Upper lobe of left lung (tissue), 6 donors: ENCODE measurements around the gene KBTBD12. TPM values are rescaled to one million over a fixed set of nuclear protein-coding genes. Genes with fewer than 3 reads are reported as not detected.
"Not testable (repeated sequence)": the region's sequence is repeated elsewhere in the genome, so short reads cannot be mapped to it uniquely, and the experiment has no call there.

Experiments
- ATAC-seq, 2 donors: fragments of 200-7000 bp; cut with Tn5 transposase; one replicate each; pipeline ENCODE4 v1.9.1; 2022; ENCODE audit warnings: mild to moderate bottlenecking in 2 of 2, moderate library complexity in 2 of 2; ENCODE audit not compliant: low FRiP score in 2 of 2
- DNase-seq, 2 donors: peaks; one replicate each; pipeline ENCODE4 v3.0.0-alpha.2; 2019 to 2020
- H3K27ac ChIP-seq, 4 donors: fragments of 200-600 bp; sonication (generic); one replicate each; pipeline ENCODE4 v1.5.1; 2016 to 2019
- H3K27me3 ChIP-seq, 4 donors: fragments of 200-600 bp; sonication (generic); one replicate each; pipeline ENCODE4 v1.5.1; 2017 to 2019
- H3K36me3 ChIP-seq, 4 donors: fragments of 200-600 bp; sonication (generic); one replicate each; pipeline ENCODE4 v1.5.1; 2016 to 2019
- H3K4me1 ChIP-seq, 4 donors: fragments of 200-600 bp; sonication (generic); one replicate each; pipeline ENCODE4 v1.5.1; 2018 to 2019
- H3K4me3 ChIP-seq, 4 donors: fragments of 200-600 bp; sonication (generic); one replicate each; pipeline ENCODE4 v1.5.1; 2017 to 2019; ENCODE audit warnings: mild to moderate bottlenecking in 2 of 4, moderate library complexity in 1 of 4
- H3K9me3 ChIP-seq, 4 donors: fragments of 200-600 bp; sonication (generic); one replicate each; pipeline ENCODE4 v1.5.1; 2018 to 2019
- CTCF ChIP-seq, 6 experiments: fragments of 450-650 bp in 4 of 6; fragments of 200-600 bp in 2 of 6; sonication (generic) in 2 of 6; IDR thresholded peaks; one replicate each; pipeline ENCODE4 v1.5.1; 2016 to 2019; ENCODE audit warnings: antibody characterized with exemption in 6 of 6
- EP300 ChIP-seq, 4 donors: sonication (generic); formaldehyde crosslinking; IDR thresholded peaks; one replicate each; pipeline ENCODE4 v1.5.1; 2017; ENCODE audit warnings: antibody characterized with exemption in 4 of 4, control low read depth in 2 of 4
- POLR2A ChIP-seq, 4 donors: fragments of 450-650 bp; IDR thresholded peaks; one replicate each; pipeline ENCODE4 v1.5.1; 2016 to 2017; ENCODE audit warnings: antibody characterized with exemption in 4 of 4, mild to moderate bottlenecking in 2 of 4
- POLR2AphosphoS5 ChIP-seq, 2 donors: sonication (generic); formaldehyde crosslinking; IDR thresholded peaks; one replicate each; pipeline ENCODE4 v1.5.1; 2017; ENCODE audit warnings: antibody characterized with exemption in 2 of 2
- WGBS, 2 donors: methylation state at CpG; one replicate each; pipeline ENCODE4 v1.1.5; 2017 to 2018; 5-methylcytosine and 5-hydroxymethylcytosine counted together
- total RNA-seq, 6 donors: library from RNA; depleted of rRNA in 4 of 6; stranded (reverse); fragments of >200 nt in 4 of 6; gene quantifications; one replicate each; pipeline versions ENCODE4 v1.1.0 to v1.2.1, GENCODE V29; 2016 to 2021
- donor health status: DM: no; HTN: no; CAD: no; lungs with moderate emphysema.
- donor health status: DM: no; HTN: yes; CAD: no; lungs with severe emphysema.

Gene KBTBD12
- total RNA-seq, 6 donors from 2014 or later, result 0.37 to 2.1 (median 0.71) TPM

GRCh38 chr3:127900536-127900935 lies 14.5 kb upstream of the KBTBD12 start:
- Histone ChIP-seq H3K36me3 (no peaks in the 10 kb centered on the region), H3K27me3 (no peaks in the 10 kb centered on the region), H3K9me3 (no peaks in the 10 kb centered on the region), H3K4me1 (no peaks in the 10 kb centered on the region), H3K4me3 (no peak overlapping the region), H3K27ac (no peak overlapping the region)
- 93% methylated on average over 5 of the region's 5 CpGs for WGBS, 2 donors
- ATAC-seq, result no peak
- no peak for TF ChIP-seq EP300 (IDR thresholded peaks at IDR 0.05)
- no peak for TF ChIP-seq POLR2AphosphoS5 (IDR thresholded peaks at IDR 0.05)
- no peak for TF ChIP-seq POLR2A (IDR thresholded peaks at IDR 0.05)
- no peak for TF ChIP-seq CTCF (IDR thresholded peaks at IDR 0.05)
- DNase-seq, result no peak

- Histone ChIP-seq H3K9me3 (no peaks in the 10 kb centered on the region), H3K36me3 (no peaks in the 10 kb centered on the region), H3K27ac (no peak overlapping the region), H3K4me3 (no peak overlapping the region), H3K27me3 (no peaks in the 10 kb centered on the region), H3K4me1 (no peaks in the 10 kb centered on the region)
- 88 to 89% methylated on average over 6 of the region's 6 CpGs for WGBS, 2 donors
- TF ChIP-seq EP300 (IDR thresholded peaks at IDR 0.05) (no peak), CTCF (IDR thresholded peaks at IDR 0.05) (no peak), POLR2AphosphoS5 (IDR thresholded peaks at IDR 0.05) (no peak), POLR2A (IDR thresholded peaks at IDR 0.05) (no peak)
- ATAC-seq, result no peak
- DNase-seq, result no peak
Observed at GRCh38 chr3:127902486-127902885, 12.5 kb upstream of the KBTBD12 start.

GRCh38 chr3:127903611-127904375 lies 11.2 kb upstream of the KBTBD12 start:
- TF ChIP-seq POLR2AphosphoS5 (IDR thresholded peaks at IDR 0.05) (no peak), POLR2A (IDR thresholded peaks at IDR 0.05) (no peak), EP300 (IDR thresholded peaks at IDR 0.05) (no peak), CTCF (IDR thresholded peaks at IDR 0.05) (no peak)
- no peak overlapping the region for H3K27ac ChIP-seq
- no peaks in the 10 kb centered on the region for H3K9me3 ChIP-seq
- WGBS, 2 donors, result 80 to 85% methylated on average over 6 of the region's 6 CpGs
- no peaks in the 10 kb centered on the region for H3K36me3 ChIP-seq
- DNase-seq (no peak), ATAC-seq (no peak)
- no peaks in the 10 kb centered on the region for H3K4me1 ChIP-seq
- no peaks in the 10 kb centered on the region for H3K27me3 ChIP-seq
- H3K4me3 ChIP-seq, result no peak overlapping the region

GRCh38 chr3:127905556-127905955 lies 9.5 kb upstream of the KBTBD12 start:
- H3K27me3 ChIP-seq, result no peaks in the 10 kb centered on the region
- TF ChIP-seq POLR2AphosphoS5 (IDR thresholded peaks at IDR 0.05), result no peak
- TF ChIP-seq CTCF (IDR thresholded peaks at IDR 0.05), result no peak
- no peak for TF ChIP-seq EP300 (IDR thresholded peaks at IDR 0.05)
- H3K36me3 ChIP-seq, result no peaks in the 10 kb centered on the region
- H3K4me1 ChIP-seq, result peaks cover 0 to 4% (median 0%) of the 10 kb centered on the region in 4 donors
- no peak overlapping the region for H3K27ac ChIP-seq
- no peak for ATAC-seq
- WGBS, 2 donors, result 75 to 83% methylated on average over 3 of the region's 3 CpGs
- H3K4me3 ChIP-seq, result no peak overlapping the region
- DNase-seq, result no peak
- no peaks in the 10 kb centered on the region for H3K9me3 ChIP-seq

GRCh38 chr3:127906653-127907052 lies 8.4 kb upstream of the KBTBD12 start:
- H3K36me3 ChIP-seq, ATAC-seq, H3K9me3 ChIP-seq, H3K27me3 ChIP-seq, H3K27ac ChIP-seq, DNase-seq, H3K4me3 ChIP-seq: not testable (repeated sequence)
- peaks cover 6 to 12% (median 9%) of the 10 kb centered on the region in 4 donors for H3K4me1 ChIP-seq
- WGBS, 2 donors, result 90 to 96% methylated on average over 3 of the region's 3 CpGs
